H9 (cell line): Measurements from ENCODE around the gene MYT1. TPM values are rescaled to one million over a fixed set of nuclear protein-coding genes. Genes with fewer than 3 reads are reported as not detected.

ENCODE experiments used
- DNase-seq: peaks from one replicate; pipeline ENCODE4 v3.0.0-alpha.2; 2017
- H2AFZ ChIP-seq: one replicate; pipeline ENCODE4 v1.6.1; 2013; ENCODE audit warnings: mild to moderate bottlenecking, low read length, control low read depth, moderate library complexity
- H2AK5ac ChIP-seq: 2 replicates; pipeline ENCODE4 v1.6.1; 2013; ENCODE audit warnings: low read length, control low read depth, mixed read lengths; ENCODE audit not compliant: insufficient read length
- H2BK120ac ChIP-seq: one replicate; pipeline ENCODE4 v1.6.1; 2013; ENCODE audit warnings: low read depth, mild to moderate bottlenecking, low read length, control low read depth, inconsistent platforms; ENCODE audit not compliant: poor library complexity, severe bottlenecking
- H2BK12ac ChIP-seq: 2 replicates; pipeline ENCODE4 v1.6.1; 2013; ENCODE audit warnings: low read length, control low read depth, mixed read lengths, low read depth; ENCODE audit not compliant: insufficient read length
- H2BK15ac ChIP-seq: 2 replicates; pipeline ENCODE4 v1.6.1; 2013; ENCODE audit warnings: low read depth, low read length, control low read depth
- H2BK20ac ChIP-seq: one replicate; pipeline ENCODE4 v1.6.1; 2013; ENCODE audit warnings: low read depth, mild to moderate bottlenecking, low read length, control low read depth, inconsistent platforms; ENCODE audit not compliant: poor library complexity, severe bottlenecking
- H2BK5ac ChIP-seq: 2 replicates; pipeline ENCODE4 v1.6.1; 2013; ENCODE audit warnings: low read length, control low read depth, mixed read lengths; ENCODE audit not compliant: insufficient read length
- H3K14ac ChIP-seq: 2 replicates; pipeline ENCODE4 v1.6.1; 2013; ENCODE audit warnings: low read length, control low read depth; ENCODE audit not compliant: insufficient read depth
- H3K18ac ChIP-seq: 2 replicates; pipeline ENCODE4 v1.6.1; 2013; ENCODE audit warnings: low read depth, mild to moderate bottlenecking, mixed read lengths, low read length, control low read depth; ENCODE audit not compliant: insufficient read length
- H3K23ac ChIP-seq: 2 replicates; pipeline ENCODE4 v1.6.1; 2013; ENCODE audit warnings: low read length, control low read depth, mixed read lengths, low read depth; ENCODE audit not compliant: insufficient read length
- H3K23me2 ChIP-seq: 2 replicates; pipeline ENCODE4 v1.6.1; 2013; ENCODE audit warnings: low read depth, mild to moderate bottlenecking, mixed read lengths, low read length, control low read depth; ENCODE audit not compliant: insufficient read length, poor library complexity, severe bottlenecking
- H3K27ac ChIP-seq: 2 replicates; pipeline ENCODE4 v1.5.1; 2013; ENCODE audit warnings: low read length, control low read depth, mixed read lengths, low read depth; ENCODE audit not compliant: insufficient read length
- H3K27me3 ChIP-seq: 2 replicates; pipeline ENCODE4 v1.6.1; 2013; ENCODE audit warnings: low read length, control low read depth, inconsistent platforms; ENCODE audit not compliant: insufficient read depth
- H3K4ac ChIP-seq: 2 replicates; pipeline ENCODE4 v1.6.1; 2013; ENCODE audit warnings: low read depth, mild to moderate bottlenecking, control low read depth, inconsistent platforms, low read length, moderate library complexity
- H3K4me1 ChIP-seq: 2 replicates; pipeline ENCODE4 v1.6.1; 2013; ENCODE audit warnings: low read length, control low read depth, inconsistent platforms; ENCODE audit not compliant: insufficient read depth
- H3K4me2 ChIP-seq: 2 replicates; pipeline ENCODE4 v1.6.1; 2013; ENCODE audit warnings: low read length, control low read depth, mixed read lengths; ENCODE audit not compliant: insufficient read length, insufficient read depth
- H3K56ac ChIP-seq: 2 replicates; pipeline ENCODE4 v1.6.1; 2013; ENCODE audit warnings: low read depth, mild to moderate bottlenecking, mixed read lengths, low read length, control low read depth; ENCODE audit not compliant: insufficient read length
- H3K79me1 ChIP-seq: 2 replicates; pipeline ENCODE4 v1.6.1; 2013; ENCODE audit warnings: low read depth, mild to moderate bottlenecking, moderate library complexity, low read length, control low read depth, inconsistent platforms; ENCODE audit not compliant: insufficient read depth, poor library complexity, severe bottlenecking
- H3K79me2 ChIP-seq: 2 replicates; pipeline ENCODE4 v1.6.1; 2013; ENCODE audit warnings: low read length, control low read depth, inconsistent platforms; ENCODE audit not compliant: insufficient read depth
- H3K9ac ChIP-seq: 2 replicates; pipeline ENCODE4 v1.6.1; 2013; ENCODE audit warnings: low read length, control low read depth, mixed read lengths; ENCODE audit not compliant: insufficient read length; ENCODE audit errors: extremely low read depth
- H3K9me3 ChIP-seq: one replicate; pipeline ENCODE4 v1.6.1; 2013; ENCODE audit warnings: low read depth, low read length, inconsistent platforms; ENCODE audit not compliant: control insufficient read depth
- H3T11ph ChIP-seq: one replicate; pipeline ENCODE4 v1.6.1; 2013; ENCODE audit warnings: mild to moderate bottlenecking, low read length, control low read depth, inconsistent platforms
- H4K20me1 ChIP-seq: one replicate; pipeline ENCODE4 v1.6.1; 2013; ENCODE audit not compliant: control insufficient read depth, insufficient read length, insufficient read depth
- H4K5ac ChIP-seq: 2 replicates; pipeline ENCODE4 v1.6.1; 2013; ENCODE audit warnings: low read depth, mild to moderate bottlenecking, mixed read lengths, low read length, control low read depth; ENCODE audit not compliant: insufficient read length
- H4K8ac ChIP-seq: replicated peaks from 2 replicates; pipeline ENCODE4 v1.6.1; 2013; ENCODE audit warnings: low read length, control low read depth, mixed read lengths, low read depth; ENCODE audit not compliant: insufficient read length
- H4K91ac ChIP-seq: 2 replicates; pipeline ENCODE4 v1.6.1; 2013; ENCODE audit warnings: low read depth, mild to moderate bottlenecking, moderate library complexity, mixed read lengths, low read length, control low read depth; ENCODE audit not compliant: insufficient read length
- H3K27ac Mint-ChIP-seq, 3 experiments: 2 replicates in 2 of 3; 3 replicates in 1 of 3; pipeline ENCODE4 v1.8.0; 2020 to 2021; ENCODE audit warnings: mixed read lengths in 3 of 3, mild to moderate bottlenecking in 1 of 3, moderate library complexity in 1 of 3
- H3K27me3 Mint-ChIP-seq: 2 replicates; pipeline ENCODE4 v1.8.0; 2021; ENCODE audit warnings: low read depth, mild to moderate bottlenecking, moderate library complexity, mixed read lengths
- H3K36me3 Mint-ChIP-seq, 3 experiments: 2 replicates in 2 of 3; 3 replicates in 1 of 3; pipeline ENCODE4 v1.8.0; 2020 to 2021; ENCODE audit warnings: low read depth in 3 of 3, mixed read lengths in 3 of 3; ENCODE audit not compliant: insufficient read depth in 1 of 3
- H3K4me1 Mint-ChIP-seq, 2 experiments: 2 replicates each; pipeline ENCODE4 v1.8.0; 2020; ENCODE audit warnings: mixed read lengths in 2 of 2
- H3K4me3 Mint-ChIP-seq, 2 experiments: 2 replicates in 1 of 2; 3 replicates in 1 of 2; pipeline ENCODE4 v1.8.0; 2020 to 2021; ENCODE audit warnings: mild to moderate bottlenecking in 2 of 2, mixed read lengths in 2 of 2, moderate library complexity in 1 of 2
- H3K9me3 Mint-ChIP-seq, 2 experiments: 2 replicates in 1 of 2; 3 replicates in 1 of 2; pipeline ENCODE4 v1.8.0; 2020; ENCODE audit warnings: mild to moderate bottlenecking in 2 of 2, mixed read lengths in 2 of 2, moderate library complexity in 1 of 2
- CTCF ChIP-seq: fragments of 200-600 bp; sonication (generic); conservative IDR thresholded peaks from 3 replicates; pipeline ENCODE4 v1.8.0; 2021; ENCODE audit warnings: antibody characterized with exemption, mild to moderate bottlenecking
- WGBS: extraction: QIAGEN DNeasy Blood & Tissue Kit; methylation state at CpG from one replicate; pipeline ENCODE4 v1.1.7; 2013; ENCODE audit warnings: missing lambda C conversion rate, low lambda C conversion rate, mixed read lengths; ENCODE audit not compliant: insufficient read length; ENCODE audit errors: extremely low coverage; 5-methylcytosine and 5-hydroxymethylcytosine counted together
- total RNA-seq: library from RNA; stranded (reverse); gene quantifications from 2 replicates; pipeline ENCODE4 v1.2.1, GENCODE V29; 2021

Gene MYT1
- total RNA-seq, 1 experiment from 2014 or later = 0.79 TPM

GRCh38 chr20:64136004-64136710, 28.1 kb upstream of the MYT1 start:
- no peaks in the 10 kb centered on the region for H3K36me3 Mint-ChIP-seq
- no peaks in the 10 kb centered on the region for H3K79me2 ChIP-seq
- H3K27ac Mint-ChIP-seq = no peak overlapping the region; a peak in 1 of 7 replicates

More at GRCh38 chr20:64136004-64136710, 28.1 kb upstream of the MYT1 start:
- no peak overlapping the region for H2BK5ac ChIP-seq
- no peaks in the 10 kb centered on the region for H3K23me2 ChIP-seq
- H3K18ac ChIP-seq = no peak overlapping the region
- no peak overlapping the region for H3K27ac ChIP-seq
- no peak overlapping the region for H3K56ac ChIP-seq
- Mint-ChIP-seq H3K4me1 (peaks cover 9 to 24% of the 10 kb centered on the region in 2 experiments), H3K9me3 (no peaks in the 10 kb centered on the region; a peak in 1 of 5 replicates), H3K4me3 (no peak overlapping the region; a peak in 1 of 5 replicates), H3K27me3 (peaks cover 2% of the 10 kb centered on the region)
- H3K9me3 ChIP-seq = no peaks in the 10 kb centered on the region
- H4K8ac ChIP-seq = no peak overlapping the region
- no peak overlapping the region for H2BK15ac ChIP-seq
- no peak overlapping the region for H3T11ph ChIP-seq
- WGBS = no CpG with 5 or more reads among the region's 32 CpGs
- no peak overlapping the region for H3K23ac ChIP-seq
- H2BK120ac ChIP-seq = no peak overlapping the region
- H4K5ac ChIP-seq = no peak overlapping the region
- H2BK12ac ChIP-seq = no peak overlapping the region
- H3K9ac ChIP-seq = no peak overlapping the region
- H3K4ac ChIP-seq = no peak overlapping the region
- H3K14ac ChIP-seq = no peak overlapping the region
- no peaks in the 10 kb centered on the region for H4K20me1 ChIP-seq
- TF ChIP-seq CTCF = no peak
- H2BK20ac ChIP-seq = no peak overlapping the region
- no peak overlapping the region for H2AK5ac ChIP-seq
- no peaks in the 10 kb centered on the region for H3K27me3 ChIP-seq
- H3K4me1 ChIP-seq = no peaks in the 10 kb centered on the region
- H4K91ac ChIP-seq = no peak overlapping the region
- H3K4me2 ChIP-seq = no peak overlapping the region
- DNase-seq = no peak
- H2AFZ ChIP-seq = no peak overlapping the region
- H3K79me1 ChIP-seq = no peaks in the 10 kb centered on the region
